DMS153 treated with DMSO at 0.1 percent for 48 hours (cell line): ENCODE measurements around the gene ETFBKMT.
"Not testable (repeated sequence)": the region's sequence is repeated elsewhere in the genome, so short reads cannot be mapped to it uniquely, and the experiment has no call there.

ENCODE experiments used
- DNase-seq: peaks from one replicate; lab custom pipeline; 2025; ENCODE audit not compliant: unreplicated experiment; lab: John Stamatoyannopoulos, UW

The ETFBKMT gene

GRCh38 chr12:31716998-31717397 is 57.5 kb downstream of the ETFBKMT start:
- not testable (repeated sequence) for DNase-seq

GRCh38 chr12:31718542-31719198 is 59.2 kb downstream of the ETFBKMT start:
- not testable (repeated sequence) for DNase-seq

- no peak for DNase-seq
These were observed 63.1 kb downstream of the ETFBKMT start for GRCh38 chr12:31722580-31722979.
